ENCODE data around the gene PLD4.

PLD4 gene

DNA sequence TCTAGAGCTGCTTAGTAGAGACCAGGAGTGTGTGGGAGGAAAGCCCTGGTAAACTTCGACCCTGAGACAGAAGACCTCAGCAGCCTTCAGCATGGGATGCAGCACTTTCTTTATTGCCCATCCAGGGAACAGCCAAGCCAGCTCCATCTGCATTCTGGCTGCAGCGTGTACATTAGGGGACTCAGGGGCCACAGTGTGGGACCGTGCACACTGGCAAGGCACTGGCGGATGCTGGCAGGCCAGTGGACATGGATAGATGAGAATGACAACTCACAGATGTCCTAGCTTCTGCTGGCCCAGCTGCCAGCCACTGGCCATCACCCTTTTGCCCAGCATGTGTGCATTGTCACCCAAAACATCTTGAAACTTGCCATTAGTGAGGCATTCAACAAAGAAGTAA is 12.5 kb downstream of the PLD4 start:
- H3K4me3 ChIP-seq (ENCODE audit: low read length), result no peak overlapping the region
- peaks cover 38% of the 10 kb centered on the region for H3K27me3 ChIP-seq (ENCODE audit: control insufficient read depth, low read length)
- no peak overlapping the region for H3K4me2 ChIP-seq (ENCODE audit: low read length)
- no peak overlapping the region for H3K27ac ChIP-seq (ENCODE audit: low read depth, low read length)
- peaks cover 7% of the 10 kb centered on the region; the same call in 1 of the 2 replicates for H3K4me1 ChIP-seq (ENCODE audit: control insufficient read depth, low read length)
- H3F3A ChIP-seq (ENCODE audit: control insufficient read depth, insufficient read depth), result no peaks in the 10 kb centered on the region
- no peaks in the 10 kb centered on the region for H3K9me3 ChIP-seq (ENCODE audit: control insufficient read depth, insufficient read depth, low read length)
- no peaks in the 10 kb centered on the region for H3K36me3 ChIP-seq (ENCODE audit: control insufficient read depth, low read length)
- no peaks in the 10 kb centered on the region for H3K9me2 ChIP-seq (replicated peaks; ENCODE audit: control insufficient read depth, low read length)
- TF ChIP-seq, protein P1, sequence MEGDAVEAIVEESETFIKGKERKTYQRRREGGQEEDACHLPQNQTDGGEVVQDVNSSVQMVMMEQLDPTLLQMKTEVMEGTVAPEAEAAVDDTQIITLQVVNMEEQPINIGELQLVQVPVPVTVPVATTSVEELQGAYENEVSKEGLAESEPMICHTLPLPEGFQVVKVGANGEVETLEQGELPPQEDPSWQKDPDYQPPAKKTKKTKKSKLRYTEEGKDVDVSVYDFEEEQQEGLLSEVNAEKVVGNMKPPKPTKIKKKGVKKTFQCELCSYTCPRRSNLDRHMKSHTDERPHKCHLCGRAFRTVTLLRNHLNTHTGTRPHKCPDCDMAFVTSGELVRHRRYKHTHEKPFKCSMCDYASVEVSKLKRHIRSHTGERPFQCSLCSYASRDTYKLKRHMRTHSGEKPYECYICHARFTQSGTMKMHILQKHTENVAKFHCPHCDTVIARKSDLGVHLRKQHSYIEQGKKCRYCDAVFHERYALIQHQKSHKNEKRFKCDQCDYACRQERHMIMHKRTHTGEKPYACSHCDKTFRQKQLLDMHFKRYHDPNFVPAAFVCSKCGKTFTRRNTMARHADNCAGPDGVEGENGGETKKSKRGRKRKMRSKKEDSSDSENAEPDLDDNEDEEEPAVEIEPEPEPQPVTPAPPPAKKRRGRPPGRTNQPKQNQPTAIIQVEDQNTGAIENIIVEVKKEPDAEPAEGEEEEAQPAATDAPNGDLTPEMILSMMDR (IDR thresholded peaks at IDR 0.05; ENCODE audit: low read depth, low read length, poor library complexity, severe bottlenecking), result no peak
- H4K20me1 ChIP-seq (ENCODE audit: control insufficient read depth, insufficient read depth, low read depth, low read length), result no peaks in the 10 kb centered on the region; the same call in 1 of the 2 replicates
- no peaks in the 10 kb centered on the region for H3K79me2 ChIP-seq (ENCODE audit: control insufficient read depth, low read length)

DNA sequence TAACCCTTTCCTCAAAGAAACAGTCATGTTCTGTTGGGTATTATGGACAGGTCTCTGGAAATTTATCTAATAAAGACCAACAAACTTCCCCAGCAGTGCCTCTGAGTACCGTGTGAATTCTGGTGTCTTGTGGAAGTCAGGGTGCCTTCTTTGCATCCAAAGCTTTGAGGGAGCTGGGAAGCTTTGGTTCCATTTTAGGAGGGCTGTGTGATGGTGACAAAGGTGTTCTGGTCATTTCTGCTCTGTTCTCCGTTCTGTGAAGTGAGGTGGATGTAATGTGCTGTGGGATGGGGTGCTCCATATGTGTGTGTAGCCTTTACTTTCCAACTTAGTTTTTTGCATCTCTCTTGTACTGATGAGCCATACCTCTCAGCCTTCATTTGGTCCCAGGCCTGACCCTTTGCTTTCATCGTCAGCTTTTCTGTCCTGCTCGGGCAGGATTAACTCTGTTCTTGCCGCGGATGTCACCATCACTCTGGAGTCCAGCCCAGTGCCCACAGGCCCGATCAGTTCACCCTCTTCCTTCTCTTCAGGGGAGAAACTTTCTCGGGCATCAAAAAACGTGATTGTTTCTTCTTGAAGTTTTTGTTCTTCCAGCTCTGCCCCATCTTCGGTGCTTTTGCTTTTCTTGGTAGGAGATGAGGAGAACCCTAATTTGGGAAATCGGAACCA is 13.2 kb downstream of the PLD4 start:
- no peaks in the 10 kb centered on the region for H3K36me3 ChIP-seq (ENCODE audit: control insufficient read depth, low read length)
- no peaks in the 10 kb centered on the region for H3F3A ChIP-seq (ENCODE audit: control insufficient read depth, insufficient read depth)
- no peaks in the 10 kb centered on the region; the same call in 1 of the 2 replicates for H4K20me1 ChIP-seq (ENCODE audit: control insufficient read depth, insufficient read depth, low read depth, low read length)
- peaks cover 7% of the 10 kb centered on the region; the same call in 1 of the 2 replicates for H3K4me1 ChIP-seq (ENCODE audit: control insufficient read depth, low read length)
- no peak overlapping the region for H3K4me2 ChIP-seq (ENCODE audit: low read length)
- H3K4me3 ChIP-seq (ENCODE audit: low read length), result no peak overlapping the region
- H3K27me3 ChIP-seq (ENCODE audit: control insufficient read depth, low read length), result peaks cover 38% of the 10 kb centered on the region
- H3K9me2 ChIP-seq (replicated peaks; ENCODE audit: control insufficient read depth, low read length), result no peaks in the 10 kb centered on the region
- H3K79me2 ChIP-seq (ENCODE audit: control insufficient read depth, low read length), result no peaks in the 10 kb centered on the region
- no peaks in the 10 kb centered on the region for H3K9me3 ChIP-seq (ENCODE audit: control insufficient read depth, insufficient read depth, low read length)
- H3K27ac ChIP-seq (ENCODE audit: low read depth, low read length), result no peak overlapping the region
- TF ChIP-seq EZH2phosphoT487 (IDR thresholded peaks at IDR 0.05; ENCODE audit: borderline replicate concordance, low read length), result no peak
- TF ChIP-seq, protein P1 (IDR thresholded peaks at IDR 0.05; ENCODE audit: low read depth, low read length, poor library complexity, severe bottlenecking), result no peak

DNA sequence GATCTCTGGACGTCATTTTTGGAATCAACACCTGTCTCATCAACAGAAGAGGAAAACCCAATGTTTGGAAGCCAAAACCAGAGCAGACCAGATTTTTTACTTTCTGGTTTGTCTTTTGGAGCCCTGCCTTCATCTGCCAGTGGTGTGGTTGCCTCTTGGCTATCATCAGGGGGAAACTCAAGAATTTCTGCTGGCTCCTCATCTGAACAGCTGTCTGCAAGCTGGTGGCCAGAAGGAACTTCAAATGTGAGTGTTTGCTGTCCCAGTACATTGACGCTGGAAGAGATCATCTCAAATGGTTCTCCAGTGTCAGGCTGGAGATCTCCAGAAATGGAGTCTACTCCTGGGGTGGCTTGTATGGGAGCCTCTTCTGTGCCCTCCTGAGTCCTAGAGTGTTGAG is 13.8 kb downstream of the PLD4 start:
- H3K36me3 ChIP-seq (ENCODE audit: control insufficient read depth, low read length), result no peaks in the 10 kb centered on the region
- no peaks in the 10 kb centered on the region for H3K79me2 ChIP-seq (ENCODE audit: control insufficient read depth, low read length)
- no peaks in the 10 kb centered on the region for H3F3A ChIP-seq (ENCODE audit: control insufficient read depth, insufficient read depth)
- no peak overlapping the region for H3K4me2 ChIP-seq (ENCODE audit: low read length)
- TF ChIP-seq EZH2phosphoT487 (IDR thresholded peaks at IDR 0.05; ENCODE audit: borderline replicate concordance, low read length), result no peak; the same call in 1 of the 2 replicates
- TF ChIP-seq, protein P1 (IDR thresholded peaks at IDR 0.05; ENCODE audit: low read depth, low read length, poor library complexity, severe bottlenecking), result no peak
- H3K9me2 ChIP-seq (replicated peaks; ENCODE audit: control insufficient read depth, low read length), result no peaks in the 10 kb centered on the region
- H3K27ac ChIP-seq (ENCODE audit: low read depth, low read length), result no peak overlapping the region
- no peaks in the 10 kb centered on the region for H3K9me3 ChIP-seq (ENCODE audit: control insufficient read depth, insufficient read depth, low read length)
- no peaks in the 10 kb centered on the region; the same call in 1 of the 2 replicates for H4K20me1 ChIP-seq (ENCODE audit: control insufficient read depth, insufficient read depth, low read depth, low read length)
- no peak overlapping the region for H3K4me3 ChIP-seq (ENCODE audit: low read length)
- peaks cover 38% of the 10 kb centered on the region for H3K27me3 ChIP-seq (ENCODE audit: control insufficient read depth, low read length)
- H3K4me1 ChIP-seq (ENCODE audit: control insufficient read depth, low read length), result peaks cover 3% of the 10 kb centered on the region; the same call in 1 of the 2 replicates
